Measurements from ENCODE around the gene MMP25. TPM values are rescaled to one million over a fixed set of nuclear protein-coding genes. Genes with fewer than 3 reads are reported as not detected.

The MMP25 gene
- total and polyA plus RNA-seq, 12 donors, result 0.09 to 3.1 (median 0.43) TPM; not detected in 1

DNA sequence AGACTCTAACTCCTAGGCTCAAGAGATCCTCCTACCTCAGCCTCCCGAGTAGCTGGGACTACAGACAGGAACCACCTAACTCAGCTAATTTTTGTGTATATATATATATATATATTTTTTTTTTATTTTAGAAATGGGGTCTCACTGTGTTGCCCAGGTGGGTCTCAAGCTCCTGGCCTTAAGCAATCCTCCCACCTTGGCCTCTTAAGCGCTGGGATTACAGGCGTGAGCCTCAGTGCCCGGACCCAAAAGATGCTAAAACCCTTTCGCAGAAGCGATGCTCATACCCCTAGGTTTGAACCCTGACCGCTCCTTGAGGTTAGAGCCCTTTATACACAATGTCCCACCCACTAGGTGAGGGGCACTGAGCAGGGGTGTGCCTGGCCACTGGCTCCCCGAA lies 35.9 kb upstream of the MMP25 start:
- no peak overlapping the region for H3K27ac ChIP-seq
- H3K9me3 ChIP-seq (replicated peaks in 1 of 3), result no peaks in the 10 kb centered on the region
- intact Hi-C loops (cut with DNase I), result no loop called here
- peaks cover 12% of the 10 kb centered on the region for H3K27me3 ChIP-seq
- DNase-seq, result no peak
- H3K36me3 ChIP-seq (replicated peaks in 1 of 2), result no peaks in the 10 kb centered on the region
- TF ChIP-seq, protein P1, sequence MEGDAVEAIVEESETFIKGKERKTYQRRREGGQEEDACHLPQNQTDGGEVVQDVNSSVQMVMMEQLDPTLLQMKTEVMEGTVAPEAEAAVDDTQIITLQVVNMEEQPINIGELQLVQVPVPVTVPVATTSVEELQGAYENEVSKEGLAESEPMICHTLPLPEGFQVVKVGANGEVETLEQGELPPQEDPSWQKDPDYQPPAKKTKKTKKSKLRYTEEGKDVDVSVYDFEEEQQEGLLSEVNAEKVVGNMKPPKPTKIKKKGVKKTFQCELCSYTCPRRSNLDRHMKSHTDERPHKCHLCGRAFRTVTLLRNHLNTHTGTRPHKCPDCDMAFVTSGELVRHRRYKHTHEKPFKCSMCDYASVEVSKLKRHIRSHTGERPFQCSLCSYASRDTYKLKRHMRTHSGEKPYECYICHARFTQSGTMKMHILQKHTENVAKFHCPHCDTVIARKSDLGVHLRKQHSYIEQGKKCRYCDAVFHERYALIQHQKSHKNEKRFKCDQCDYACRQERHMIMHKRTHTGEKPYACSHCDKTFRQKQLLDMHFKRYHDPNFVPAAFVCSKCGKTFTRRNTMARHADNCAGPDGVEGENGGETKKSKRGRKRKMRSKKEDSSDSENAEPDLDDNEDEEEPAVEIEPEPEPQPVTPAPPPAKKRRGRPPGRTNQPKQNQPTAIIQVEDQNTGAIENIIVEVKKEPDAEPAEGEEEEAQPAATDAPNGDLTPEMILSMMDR (IDR thresholded peaks at IDR 0.05), result no peak
- no peak for TF ChIP-seq POLR2A (IDR thresholded peaks at IDR 0.05)
- H3K4me3 ChIP-seq, result no peak overlapping the region
- 89 to 94% (median 90%) methylated on average over 5 to 8 of the region's 8 CpGs for WGBS, 4 donors
- no peaks in the 10 kb centered on the region for H3K4me1 ChIP-seq (replicated peaks in 1 of 2)

DNA sequence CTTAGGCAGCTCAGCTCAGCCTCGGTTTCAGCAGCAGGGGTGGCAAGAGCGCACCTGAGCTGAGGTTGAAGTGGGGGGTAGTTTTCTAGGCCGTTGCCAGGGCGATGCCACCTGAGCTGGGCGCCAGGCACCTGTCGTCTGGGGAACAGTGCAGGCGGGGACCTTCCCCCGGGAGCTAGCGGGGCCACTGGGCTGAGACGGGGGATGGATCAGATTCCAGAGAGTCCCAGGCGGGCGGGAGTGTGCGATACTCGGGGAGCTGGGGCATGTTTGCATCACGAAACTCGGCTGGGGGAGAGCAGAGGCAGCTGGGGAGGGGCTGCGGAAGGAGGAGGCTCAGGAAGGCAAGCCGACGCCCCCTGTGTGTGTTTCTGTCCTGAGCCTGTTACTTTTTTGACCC lies 34.1 kb upstream of the MMP25 start:
- TF ChIP-seq, protein P1 (IDR thresholded peaks at IDR 0.05), result no peak
- TF ChIP-seq POLR2A (IDR thresholded peaks at IDR 0.05), result no peak
- Histone ChIP-seq H3K27ac (no peak overlapping the region), H3K4me3 (no peak overlapping the region), H3K27me3 (peaks cover 12% of the 10 kb centered on the region), H3K4me1 (replicated peaks in 1 of 2) (no peaks in the 10 kb centered on the region), H3K9me3 (replicated peaks in 1 of 3) (no peaks in the 10 kb centered on the region), H3K36me3 (replicated peaks in 1 of 2) (no peaks in the 10 kb centered on the region)
- DNase-seq, result no peak
- intact Hi-C loops (cut with DNase I), result no loop called here
- WGBS, 4 donors, result 16 to 40% (median 26%) methylated on average over 1 to 19 of the region's 19 CpGs

DNA sequence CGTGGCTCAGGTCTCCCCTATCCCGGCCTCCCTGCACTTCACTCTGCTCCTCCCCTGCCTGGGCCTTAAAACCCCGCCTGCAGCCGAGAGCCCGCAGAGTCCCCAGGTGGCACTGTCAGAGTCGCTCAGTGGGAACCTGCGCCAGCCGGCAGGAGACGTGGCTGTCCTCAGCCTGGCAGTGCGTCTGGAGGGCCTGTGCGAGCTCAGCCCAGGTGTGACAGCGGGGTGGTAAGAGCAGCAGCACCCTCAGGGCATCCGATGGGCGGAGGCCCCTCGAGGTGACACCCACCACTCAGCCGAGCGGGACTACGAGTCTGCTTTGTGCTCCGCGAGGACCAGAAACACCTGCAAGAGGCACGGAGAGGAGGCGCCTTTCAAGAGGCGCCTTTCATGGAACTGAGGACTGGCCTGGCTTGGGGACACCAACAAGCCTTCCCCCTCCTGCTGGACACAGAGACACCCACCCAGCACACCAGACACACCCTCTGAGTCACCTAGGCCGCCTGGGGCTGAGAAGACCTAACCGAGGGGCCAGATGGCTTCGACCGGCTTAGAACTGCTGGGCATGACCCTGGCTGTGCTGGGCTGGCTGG lies 33.4 kb upstream of the MMP25 start, which contains the start of gene CLDN9:
Gene CLDN9 (plus strand): TSS at position 96 of the 593 bp plus-strand sequence. CDS start 440 bp downstream, at position 536.
- H3K9me3 ChIP-seq (replicated peaks in 1 of 3), result no peaks in the 10 kb centered on the region
- TF ChIP-seq, protein P1 (IDR thresholded peaks at IDR 0.05), result no peak
- TF ChIP-seq POLR2A (IDR thresholded peaks at IDR 0.05), result no peak
- no peak for DNase-seq
- no peak within 1 kb of the TSS for H3K27ac ChIP-seq
- H3K4me3 ChIP-seq, result no peak within 1 kb of the TSS
- no peaks in the 10 kb centered on the region for H3K36me3 ChIP-seq (replicated peaks in 1 of 2)
- intact Hi-C loops (cut with DNase I), result no loop called here
- H3K4me1 ChIP-seq (replicated peaks in 1 of 2), result peaks cover 0 to 1% of the 10 kb centered on the region in 2 donors
- 18 to 52% (median 46%) methylated on average over 5 to 27 of the region's 27 CpGs for WGBS, 4 donors
- H3K27me3 ChIP-seq, result peaks cover 13% of the 10 kb centered on the region

DNA sequence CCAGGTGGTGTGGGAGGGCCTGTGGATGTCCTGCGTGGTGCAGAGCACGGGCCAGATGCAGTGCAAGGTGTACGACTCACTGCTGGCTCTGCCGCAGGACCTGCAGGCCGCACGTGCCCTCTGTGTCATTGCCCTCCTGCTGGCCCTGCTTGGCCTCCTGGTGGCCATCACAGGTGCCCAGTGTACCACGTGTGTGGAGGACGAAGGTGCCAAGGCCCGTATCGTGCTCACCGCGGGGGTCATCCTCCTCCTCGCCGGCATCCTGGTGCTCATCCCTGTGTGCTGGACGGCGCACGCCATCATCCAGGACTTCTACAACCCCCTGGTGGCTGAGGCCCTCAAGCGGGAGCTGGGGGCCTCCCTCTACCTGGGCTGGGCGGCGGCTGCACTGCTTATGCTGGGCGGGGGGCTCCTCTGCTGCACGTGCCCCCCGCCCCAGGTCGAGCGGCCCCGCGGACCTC lies 32.8 kb upstream of the MMP25 start:
- 40 to 61% (median 55%) methylated on average over 11 to 27 of the region's 27 CpGs for WGBS, 4 donors
- H3K27ac ChIP-seq, result no peak overlapping the region
- H3K4me1 ChIP-seq (replicated peaks in 1 of 2), result peaks cover 0 to 4% of the 10 kb centered on the region in 2 donors
- H3K27me3 ChIP-seq, result peaks cover 15% of the 10 kb centered on the region
- H3K4me3 ChIP-seq, result no peak overlapping the region
- no peak for DNase-seq
- intact Hi-C loops (cut with DNase I), result no loop called here
- TF ChIP-seq POLR2A (IDR thresholded peaks at IDR 0.05), result no peak
- TF ChIP-seq, protein P1 (IDR thresholded peaks at IDR 0.05), result no peak
- H3K9me3 ChIP-seq (replicated peaks in 1 of 3), result no peaks in the 10 kb centered on the region
- H3K36me3 ChIP-seq (replicated peaks in 1 of 2), result no peaks in the 10 kb centered on the region
